Gastrocnemius medialis (tissue), 4 donors: ENCODE data around the gene UBR7. TPM values are rescaled to one million over a fixed set of nuclear protein-coding genes. Genes with fewer than 3 reads are reported as not detected.

Experiments
- ATAC-seq, 2 donors: fragments of 150-250 bp; one replicate each; pipeline ENCODE4 v1.9.1; 2016
- DNase-seq, 2 donors: peaks; one replicate each; pipeline ENCODE4 v3.0.0-alpha.2; 2019
- H3K27ac ChIP-seq, 4 donors: fragments of 200-600 bp; sonication (generic); 1 replicate in 1 of 4; 2 replicates in 3 of 4; pipeline ENCODE4 v1.5.1; 2016 to 2018; ENCODE audit warnings: mild to moderate bottlenecking in 2 of 4, moderate library complexity in 1 of 4
- H3K27me3 ChIP-seq, 3 donors: fragments of 200-600 bp; sonication (generic) in 2 of 3; 1 replicate in 1 of 3; 2 replicates in 2 of 3; pipeline versions ENCODE4 v1.5.1 to v1.6.0; 2016 to 2019; ENCODE audit warnings: mild to moderate bottlenecking in 1 of 3, moderate library complexity in 1 of 3
- H3K36me3 ChIP-seq, 2 donors: fragments of 200-600 bp; sonication (generic) in 1 of 2; one replicate each; pipeline ENCODE4 v1.5.1; 2017 to 2018
- H3K4me1 ChIP-seq, 2 donors: fragments of 200-600 bp; sonication (generic) in 1 of 2; one replicate each; pipeline ENCODE4 v1.5.1; 2016 to 2017; ENCODE audit warnings: mild to moderate bottlenecking in 2 of 2
- H3K4me3 ChIP-seq, 4 donors: fragments of 200-600 bp; sonication (generic) in 3 of 4; 1 replicate in 1 of 4; 2 replicates in 3 of 4; pipeline ENCODE4 v1.5.1; 2016 to 2019; ENCODE audit warnings: mild to moderate bottlenecking in 2 of 4
- H3K9me3 ChIP-seq, 3 donors: fragments of 200-600 bp; sonication (generic) in 2 of 3; 1 replicate in 1 of 3; 2 replicates in 2 of 3; pipeline ENCODE4 v1.5.1; 2016 to 2019
- POLR2A ChIP-seq, 2 donors: fragments of 450-650 bp; IDR thresholded peaks; one replicate each; pipeline ENCODE4 v1.6.1; 2017; ENCODE audit warnings: antibody characterized with exemption in 2 of 2, mild to moderate bottlenecking in 2 of 2, moderate library complexity in 2 of 2
- in situ Hi-C, 4 donors: fragments of 200-750 bp; cut with MboI; loops; one replicate each; pipeline versions ENCODE4 v1.15.0 to v1.8.0; 2017; ENCODE audit warnings: low sequenced_read_pairs in 4 of 4
- intact Hi-C: fragments of 100-400 bp; cut with DNase I; formaldehyde crosslinking; loops from one replicate; pipeline ENCODE4 v1.15.1; 2023; ENCODE audit warnings: low total_unique reads
- total RNA-seq, 4 donors: library from RNA; depleted of rRNA; stranded (reverse); fragments of >200 nt; gene quantifications; one replicate each; pipeline versions ENCODE4 v1.1.0 to v1.2.3, GENCODE V29; 2016
- TF ChIP-seq, protein P1 (sequence below), 5 experiments: fragments of 450-650 bp in 3 of 5; fragments of 200-600 bp in 2 of 5; sonication (generic) in 2 of 5; IDR thresholded peaks in 4 of 5; conservative IDR thresholded peaks in 1 of 5; 1 replicate in 4 of 5; 2 replicates in 1 of 5; pipeline ENCODE4 v1.5.1; 2016 to 2019; ENCODE audit warnings: antibody characterized with exemption in 5 of 5, mild to moderate bottlenecking in 3 of 5, moderate library complexity in 3 of 5

UBR7 gene
- total RNA-seq, 4 donors from 2014 or later: 14.8 to 36.4 (median 27.4) TPM

- Histone ChIP-seq H3K4me1 (peaks cover 12 to 15% of the 10 kb centered on the region in 2 donors), H3K4me3 (no peak overlapping the region), H3K9me3 (no peaks in the 10 kb centered on the region), H3K27ac (peak overlapping the region in 1 of 4 donors; percentile 40), H3K27me3 (no peaks in the 10 kb centered on the region), H3K36me3 (no peaks in the 10 kb centered on the region)
- intact Hi-C loops: no loop called here
- no peak for DNase-seq
- no peak for ATAC-seq
- in situ Hi-C loops: no loop called here
- no peak for TF ChIP-seq POLR2A (IDR thresholded peaks at IDR 0.05)
- TF ChIP-seq, protein P1, sequence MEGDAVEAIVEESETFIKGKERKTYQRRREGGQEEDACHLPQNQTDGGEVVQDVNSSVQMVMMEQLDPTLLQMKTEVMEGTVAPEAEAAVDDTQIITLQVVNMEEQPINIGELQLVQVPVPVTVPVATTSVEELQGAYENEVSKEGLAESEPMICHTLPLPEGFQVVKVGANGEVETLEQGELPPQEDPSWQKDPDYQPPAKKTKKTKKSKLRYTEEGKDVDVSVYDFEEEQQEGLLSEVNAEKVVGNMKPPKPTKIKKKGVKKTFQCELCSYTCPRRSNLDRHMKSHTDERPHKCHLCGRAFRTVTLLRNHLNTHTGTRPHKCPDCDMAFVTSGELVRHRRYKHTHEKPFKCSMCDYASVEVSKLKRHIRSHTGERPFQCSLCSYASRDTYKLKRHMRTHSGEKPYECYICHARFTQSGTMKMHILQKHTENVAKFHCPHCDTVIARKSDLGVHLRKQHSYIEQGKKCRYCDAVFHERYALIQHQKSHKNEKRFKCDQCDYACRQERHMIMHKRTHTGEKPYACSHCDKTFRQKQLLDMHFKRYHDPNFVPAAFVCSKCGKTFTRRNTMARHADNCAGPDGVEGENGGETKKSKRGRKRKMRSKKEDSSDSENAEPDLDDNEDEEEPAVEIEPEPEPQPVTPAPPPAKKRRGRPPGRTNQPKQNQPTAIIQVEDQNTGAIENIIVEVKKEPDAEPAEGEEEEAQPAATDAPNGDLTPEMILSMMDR (IDR thresholded peaks at IDR 0.05 in 4 of 5, conservative IDR thresholded peaks at IDR 0.05 in 1 of 5): no peak
These were observed 64.1 kb downstream of the UBR7 start for GRCh38 chr14:93271111-93271510.

DNA sequence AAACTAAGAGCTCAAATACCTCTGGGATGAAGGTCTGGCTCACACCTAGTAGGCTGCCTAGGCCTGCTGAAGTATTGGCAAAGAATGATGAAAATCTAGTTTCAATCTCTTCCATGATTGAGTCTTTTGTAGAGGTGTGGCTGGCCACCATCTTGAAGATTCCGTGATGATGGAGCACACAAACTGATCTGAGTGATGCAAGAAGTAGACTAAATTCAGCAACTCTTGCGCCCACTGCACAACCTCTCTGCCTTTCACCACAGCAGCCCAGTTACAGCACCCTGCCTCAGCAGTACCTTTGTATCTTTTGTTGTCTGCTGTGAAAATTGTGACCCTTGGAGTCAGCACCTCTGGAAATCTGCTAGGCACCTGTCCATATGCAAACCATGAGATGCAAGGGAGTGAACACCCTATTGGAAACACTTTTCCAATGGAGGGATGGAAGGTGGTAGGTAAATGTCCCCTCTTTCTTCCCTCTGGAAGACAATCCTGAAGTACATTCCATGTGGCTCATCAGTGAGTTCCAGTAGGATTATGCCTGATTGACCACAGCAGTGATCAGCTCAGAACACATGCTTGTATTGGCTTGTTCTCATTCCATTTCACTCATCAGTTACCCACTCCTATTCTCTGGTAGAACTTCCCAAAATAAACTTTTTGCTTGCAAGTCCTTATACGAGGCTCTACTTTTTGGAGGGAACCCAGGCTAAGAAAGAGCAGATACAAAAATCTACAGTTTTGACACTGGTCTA, 67.2 kb downstream of the UBR7 start:
- Histone ChIP-seq H3K36me3 (peaks cover 0 to 4% of the 10 kb centered on the region in 2 donors), H3K9me3 (no peaks in the 10 kb centered on the region), H3K27me3 (no peaks in the 10 kb centered on the region), H3K4me3 (no peak overlapping the region), H3K4me1 (peaks cover 5 to 8% of the 10 kb centered on the region in 2 donors), H3K27ac (no peak overlapping the region)
- in situ Hi-C loops: no loop called here
- intact Hi-C loops: no loop called here
- ATAC-seq (no peak), DNase-seq (no peak)
- TF ChIP-seq, protein P1 (IDR thresholded peaks at IDR 0.05 in 4 of 5, conservative IDR thresholded peaks at IDR 0.05 in 1 of 5): no peak
- no peak for TF ChIP-seq POLR2A (IDR thresholded peaks at IDR 0.05)

GRCh38 chr14:93276031-93276716, 69.1 kb downstream of the UBR7 start:
- H3K36me3 ChIP-seq: peaks cover 0 to 4% of the 10 kb centered on the region in 2 donors
- no peak overlapping the region for H3K4me3 ChIP-seq
- intact Hi-C loops: no loop called here
- peaks cover 0 to 2% of the 10 kb centered on the region in 2 donors for H3K4me1 ChIP-seq
- no peaks in the 10 kb centered on the region for H3K27me3 ChIP-seq
- H3K9me3 ChIP-seq: no peaks in the 10 kb centered on the region
- ATAC-seq (no peak), DNase-seq (no peak)
- in situ Hi-C loops: no loop called here
- TF ChIP-seq, protein P1 (IDR thresholded peaks at IDR 0.05 in 4 of 5, conservative IDR thresholded peaks at IDR 0.05 in 1 of 5): no peak
- H3K27ac ChIP-seq: no peak overlapping the region

Other genes starting within 250 kb of the UBR7 start
- 10 to 100 TPM; 49.7 to 80.1 (median 53.6) TPM for gene ITPK1, start 91.3 kb upstream of the UBR7 start, total RNA-seq
- gene MOAP1, start 22.4 kb upstream of the UBR7 start, total RNA-seq: 10 to 100 TPM; 31.1 to 41.9 (median 32.2) TPM
- 10 to 100 TPM in 3 of 4 donors, 1 to 10 TPM in 1; 9.7 to 16.0 (median 14.0) TPM for gene LYSET, start 21.9 kb upstream of the UBR7 start, total RNA-seq
- 10 to 100 TPM in 2 of 4 donors, 1 to 10 TPM in 2; 8.3 to 17.9 (median 11.1) TPM for gene GON7, start 191 bp upstream of the UBR7 start, total RNA-seq
- gene BTBD7, start 125.8 kb downstream of the UBR7 start, total RNA-seq: 10 to 100 TPM in 3 of 4 donors, 1 to 10 TPM in 1; 10.0 to 16.9 (median 12.1) TPM
- gene COX8C, start 139.9 kb downstream of the UBR7 start, total RNA-seq: not detected
- gene UNC79, start 223.7 kb downstream of the UBR7 start, total RNA-seq: under 1 TPM; 0.33 to 0.73 (median 0.51) TPM